ENCODE data around the gene PDE10A. TPM values are rescaled to one million over a fixed set of nuclear protein-coding genes. Genes with fewer than 3 reads are reported as not detected.
A peak's percentile ranks its signal among the peaks of the same experiment; 100 is the strongest.

The PDE10A gene
- total and polyA plus RNA-seq, 2 of the 13 experiments (the other 11 are each of a cell fraction or from before 2014, with no cell fraction given) = not detected

- DNase-seq (ENCODE audit: low spot score) (no peak), FAIRE-seq (no peak), ATAC-seq (no peak)
- no peaks in the 10 kb centered on the region for H3K79me2 ChIP-seq (ENCODE audit: insufficient read depth, low read length)
- H3K27me3 ChIP-seq (ENCODE audit: control insufficient read depth in 1 of 2, insufficient read depth in 2 of 2, low read length in 2 of 2) = no peaks in the 10 kb centered on the region
- H3K9me3 ChIP-seq (ENCODE audit: low read length) = peaks cover 12% of the 10 kb centered on the region
- H3K9ac ChIP-seq (ENCODE audit: insufficient read depth, low read depth, low read length) = no peak overlapping the region
- H2AFZ ChIP-seq (ENCODE audit: low read length) = no peak overlapping the region
- ChIA-PET POLR2A (no interaction called here), CTCF (ENCODE audit: low intra/inter-chr PET ratio, low total read pairs) (no interaction called here)
- H3K4me1 ChIP-seq (ENCODE audit: insufficient read depth, low read length) = no peaks in the 10 kb centered on the region
- no peak overlapping the region for H3K4me3 ChIP-seq (replicated peaks in 1 of 3; ENCODE audit: insufficient read depth in 1 of 3, low read depth in 2 of 3, low read length in 3 of 3)
- intact Hi-C loops (cut with micrococcal nuclease; ENCODE audit: unreplicated experiment) (loop anchor here (2.0 kb wide), 1 partner anchor 666 kb away; no protein-coding TSS in a partner anchor), in situ Hi-C loops (cut with HindIII; ENCODE audit: extremely low pct_ligation_motif_present, low pct_unique_long_range_greater_than_20kb) (no loop called here)
- H4K20me1 ChIP-seq (ENCODE audit: insufficient read depth, low read length) = no peaks in the 10 kb centered on the region
- no peak overlapping the region for H3K27ac ChIP-seq (ENCODE audit: extremely low read length, insufficient read depth, low read length)
- TF ChIP-seq ZNF343 (CRISPR knock-in tag; IDR thresholded peaks at IDR 0.05) (no peak), MAFF (IDR thresholded peaks at IDR 0.05; ENCODE audit: low read depth, low read length) (peak; percentile 81), MAFK (conservative IDR thresholded peaks at IDR 0.05 in 1 of 2, IDR thresholded peaks at IDR 0.05 in 1 of 2; ENCODE audit: low read length in 2 of 2) (peak; percentile 76 to 86)
- no TSS peak for BruUV-seq (replicated peaks)
- 0% methylated on average over 2 of the region's 2 CpGs for WGBS (ENCODE audit: low lambda C conversion rate)
- no peak overlapping the region for H3K4me2 ChIP-seq (ENCODE audit: low read depth, low read length)
- no peaks in the 10 kb centered on the region for H3K36me3 ChIP-seq (replicated peaks in 1 of 2; ENCODE audit: control insufficient read depth in 1 of 2, insufficient read depth in 2 of 2, low read length in 2 of 2)
These were observed 221.9 kb downstream of the PDE10A start for GRCh38 chr6:165441181-165441580.

- Histone ChIP-seq H3K27ac (ENCODE audit: extremely low read length, insufficient read depth, low read length) (no peak overlapping the region), H2AFZ (ENCODE audit: low read length) (no peak overlapping the region), H3K9ac (ENCODE audit: insufficient read depth, low read depth, low read length) (no peak overlapping the region), H3K4me1 (ENCODE audit: insufficient read depth, low read length) (no peaks in the 10 kb centered on the region), H3K4me2 (ENCODE audit: low read depth, low read length) (no peak overlapping the region), H3K36me3 (replicated peaks in 1 of 2; ENCODE audit: control insufficient read depth in 1 of 2, insufficient read depth in 2 of 2, low read length in 2 of 2) (no peaks in the 10 kb centered on the region), H3K9me3 (ENCODE audit: low read length) (peaks cover 12% of the 10 kb centered on the region), H3K4me3 (replicated peaks in 1 of 3; ENCODE audit: insufficient read depth in 1 of 3, low read depth in 2 of 3, low read length in 3 of 3) (no peak overlapping the region), H4K20me1 (ENCODE audit: insufficient read depth, low read length) (no peaks in the 10 kb centered on the region), H3K27me3 (ENCODE audit: control insufficient read depth in 1 of 2, insufficient read depth in 2 of 2, low read length in 2 of 2) (no peaks in the 10 kb centered on the region), H3K79me2 (ENCODE audit: insufficient read depth, low read length) (no peaks in the 10 kb centered on the region)
- in situ Hi-C loops (cut with HindIII; ENCODE audit: extremely low pct_ligation_motif_present, low pct_unique_long_range_greater_than_20kb) = loop anchor here (10.0 kb wide), 1 partner anchor 405 kb away; no protein-coding TSS in a partner anchor
- intact Hi-C loops (cut with micrococcal nuclease; ENCODE audit: unreplicated experiment) = loop anchor here (1.0 to 2.0 kb wide), 2 partner anchors 122 to 667 kb away; no protein-coding TSS in a partner anchor
- ATAC-seq = peak; percentile 51; the same call in 2 of the 3 replicates
- DNase-seq (ENCODE audit: low spot score) = peak; percentile 21
- FAIRE-seq = no peak
- POLR2A ChIA-PET = no interaction called here
- no TSS peak for BruUV-seq (replicated peaks)
- WGBS (ENCODE audit: low lambda C conversion rate) = 5% methylated on average over 4 of the region's 4 CpGs
- CTCF ChIA-PET (ENCODE audit: low intra/inter-chr PET ratio, low total read pairs) = interaction anchor here (2.4 kb wide), 1 partner anchor 410 kb away, joined by 16 read pairs; no protein-coding TSS in a partner anchor
- TF ChIP-seq NFYC (CRISPR knock-in tag; IDR thresholded peaks at IDR 0.05) (no peak), FOXP1 (IDR thresholded peaks at IDR 0.05) (no peak), FOXP1 (CRISPR knock-in tag; IDR thresholded peaks at IDR 0.05) (peak; percentile 76), CTCF (CRISPR knock-in tag; IDR thresholded peaks at IDR 0.05) (peak; percentile 48), RAD21 (CRISPR knock-in tag; IDR thresholded peaks at IDR 0.05) (no peak; the same call in 1 of the 2 replicates), ZNF274 (CRISPR knock-in tag; IDR thresholded peaks at IDR 0.05) (no peak), STAG1 (CRISPR knock-in tag; IDR thresholded peaks at IDR 0.05) (peak; percentile 53), CREM (IDR thresholded peaks at IDR 0.05) (no peak), CREM (CRISPR knock-in tag; IDR thresholded peaks at IDR 0.05) (no peak), NKX3-1 (CRISPR knock-in tag; IDR thresholded peaks at IDR 0.05) (no peak), DNMT3B (CRISPR knock-in tag; conservative IDR thresholded peaks at IDR 0.05) (no peak), ZNF431 (CRISPR knock-in tag; IDR thresholded peaks at IDR 0.05; ENCODE audit: borderline replicate concordance, low read depth) (no peak), FOXA1 (IDR thresholded peaks at IDR 0.05) (no peak), FOXA1 (CRISPR knock-in tag; IDR thresholded peaks at IDR 0.05) (0 out of 2 replicates have a peak, but pooled peaks have one; percentile 29)
These were observed 223.0 kb downstream of the PDE10A start for GRCh38 chr6:165439928-165440554.

Data from HepG2 (cell line).